CMK (cell line): ENCODE results near the gene AIP.
"Not testable (repeated sequence)": the region's sequence is repeated elsewhere in the genome, so short reads cannot be mapped to it uniquely, and the experiment has no call there.

Experiments used
- DNase-seq: peaks from one replicate; pipeline ENCODE4 v3.0.0-alpha.2; 2010; ENCODE audit warnings: low read depth

AIP gene

DNA sequence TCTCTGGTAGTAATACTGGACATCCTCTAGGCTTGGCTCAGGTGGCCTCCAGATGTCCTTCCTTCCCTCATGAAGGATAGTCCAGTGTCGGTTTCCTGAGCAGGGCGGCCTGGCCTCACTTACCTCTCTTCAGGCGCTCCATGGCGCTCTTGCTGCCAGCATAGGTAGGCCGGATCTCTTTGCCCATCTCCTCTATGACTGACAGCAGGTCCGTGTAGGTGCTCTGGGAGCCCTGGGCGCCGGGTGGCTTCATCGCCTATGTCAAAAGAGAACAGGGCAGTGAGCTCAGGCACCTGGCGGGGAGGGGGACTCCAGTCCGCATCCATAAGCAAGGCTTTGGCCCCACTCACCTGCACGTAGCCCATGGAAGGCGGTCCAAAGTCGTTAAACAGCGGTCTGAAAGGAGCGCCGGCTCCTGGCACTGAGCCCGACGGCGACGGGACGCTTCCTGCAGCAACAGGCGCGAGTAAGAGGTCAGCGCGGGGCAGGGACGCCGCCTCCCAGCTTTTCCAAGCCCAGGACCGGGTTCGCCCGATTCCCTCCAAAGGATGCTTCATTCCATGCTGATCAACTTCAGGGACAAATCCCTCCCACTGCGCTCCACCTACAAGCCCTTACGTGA, 24.5 kb downstream of the AIP start:
- no peak for DNase-seq

GRCh38 chr11:67507864-67508485, 25.1 kb downstream of the AIP start, which contains the start of gene CDK2AP2:
CDK2AP2 (minus strand) TSS chr11:67508162; CDS start chr11:67508082, 80 bp downstream.
- DNase-seq = peak; percentile 100

DNA sequence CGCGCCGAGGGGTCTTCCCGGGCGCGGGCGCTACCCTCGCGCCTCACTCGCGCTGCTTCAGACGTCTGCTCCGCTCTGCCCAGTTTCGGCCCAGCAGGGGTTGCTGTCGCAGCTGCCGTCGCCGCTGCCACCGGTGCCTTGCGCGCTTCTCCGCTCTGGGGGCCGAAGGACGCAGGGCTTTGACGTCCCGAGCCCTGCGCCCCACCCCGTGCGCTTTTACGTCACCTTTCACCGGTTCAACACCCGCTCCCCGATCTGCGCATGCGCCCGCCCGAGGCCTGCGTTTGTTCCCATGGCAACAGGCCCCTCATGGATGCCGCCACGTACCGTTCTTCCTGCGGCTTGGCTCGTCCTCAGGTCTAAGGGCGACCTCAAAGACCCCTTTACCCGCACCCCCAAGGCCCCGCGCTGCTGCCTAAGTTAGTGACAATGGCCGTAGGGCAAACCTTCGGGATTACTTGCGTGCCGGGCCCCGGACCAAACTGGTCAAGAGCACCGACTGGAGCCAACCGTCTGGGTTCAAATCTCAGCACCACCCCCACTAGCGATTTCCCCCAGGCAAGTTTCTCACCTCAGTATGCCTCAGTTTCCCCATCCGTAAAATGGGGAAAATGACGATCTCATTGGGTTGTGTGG, 25.8 kb downstream of the AIP start:
- peak; percentile 94 for DNase-seq

GRCh38 chr11:67510023-67510345, 27.2 kb downstream of the AIP start:
- DNase-seq = no peak

DNA sequence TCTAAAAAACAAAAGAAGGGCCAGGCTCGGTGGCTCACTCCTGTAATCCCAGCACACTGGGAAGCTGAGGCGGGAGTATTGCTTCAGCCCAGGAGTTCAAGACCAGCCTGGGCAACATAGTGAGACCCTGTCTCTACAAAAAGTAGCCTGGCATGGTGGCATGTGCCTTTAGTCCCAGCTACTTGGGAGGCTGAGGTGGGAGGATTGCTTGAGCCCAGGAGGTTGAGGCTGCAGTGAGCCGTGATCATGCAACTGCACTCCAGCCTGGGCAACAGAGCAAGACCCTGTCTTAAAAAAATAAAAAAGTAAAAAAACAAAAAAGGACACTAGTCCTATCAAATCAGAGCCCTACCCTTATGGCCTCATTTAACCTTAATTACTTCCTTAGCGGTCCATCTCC, 28.7 kb downstream of the AIP start:
- DNase-seq = not testable (repeated sequence)

GRCh38 chr11:67514116-67514515, 31.3 kb downstream of the AIP start:
- no peak for DNase-seq

DNA sequence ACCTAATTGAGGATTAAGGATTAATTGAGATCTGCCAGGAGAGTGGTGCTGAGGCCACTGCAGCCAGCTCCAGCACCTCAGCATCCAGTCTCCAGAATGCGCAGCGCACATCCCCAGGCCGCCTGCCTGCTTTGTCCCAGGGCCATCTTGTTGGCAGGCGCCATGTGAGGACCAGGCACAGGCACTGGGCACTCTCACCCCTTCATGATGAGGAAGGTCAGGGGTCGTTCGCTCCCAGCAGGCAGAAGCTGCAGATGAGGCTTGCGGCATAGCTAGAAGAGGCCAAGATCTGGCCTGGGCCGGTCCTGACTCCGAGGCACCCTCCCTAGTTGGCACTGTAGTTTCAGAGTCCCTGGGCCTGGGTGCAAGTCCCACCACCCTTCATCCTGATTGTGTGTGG, 34.0 kb downstream of the AIP start:
- no peak for DNase-seq

DNA sequence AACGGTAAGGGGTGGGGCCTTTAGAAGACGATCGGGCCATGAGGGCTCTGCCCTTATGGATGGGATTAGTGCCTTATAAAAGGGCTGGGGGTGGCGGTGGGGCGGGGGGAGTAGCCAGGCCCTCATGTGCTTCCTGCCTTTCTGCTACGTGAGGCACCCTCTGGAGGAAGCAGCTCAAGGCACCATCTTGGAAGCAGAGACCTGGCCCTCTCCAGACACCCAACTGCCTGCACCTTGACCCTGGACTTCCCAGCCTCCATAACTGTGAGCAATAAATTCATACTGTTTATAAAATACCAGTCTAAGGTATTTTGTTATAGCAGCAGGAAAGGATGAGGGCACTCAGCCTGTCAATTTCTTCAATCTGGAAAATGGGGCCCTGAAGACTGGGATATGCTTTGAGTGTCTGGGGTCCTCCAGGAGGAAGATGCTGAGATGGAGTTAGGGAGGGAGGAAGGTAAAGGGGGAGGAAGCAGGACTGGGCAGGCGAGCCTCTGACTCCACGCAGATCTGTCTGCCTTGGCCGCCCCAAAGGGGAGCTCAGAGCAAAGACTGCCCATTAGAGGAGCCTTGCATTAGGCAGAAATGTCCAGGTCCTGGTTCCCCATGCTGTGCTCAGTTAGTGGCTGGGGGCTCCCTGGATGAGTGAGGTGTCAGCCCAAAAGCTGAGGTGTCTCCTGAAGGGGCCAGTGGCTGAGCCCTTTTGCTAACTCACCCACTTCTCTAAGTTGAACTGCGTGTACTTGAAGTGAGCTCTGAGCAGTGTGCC, 35.1 kb downstream of the AIP start:
- no peak for DNase-seq

GRCh38 chr11:67519726-67520125, 36.9 kb downstream of the AIP start:
- no peak for DNase-seq

DNA sequence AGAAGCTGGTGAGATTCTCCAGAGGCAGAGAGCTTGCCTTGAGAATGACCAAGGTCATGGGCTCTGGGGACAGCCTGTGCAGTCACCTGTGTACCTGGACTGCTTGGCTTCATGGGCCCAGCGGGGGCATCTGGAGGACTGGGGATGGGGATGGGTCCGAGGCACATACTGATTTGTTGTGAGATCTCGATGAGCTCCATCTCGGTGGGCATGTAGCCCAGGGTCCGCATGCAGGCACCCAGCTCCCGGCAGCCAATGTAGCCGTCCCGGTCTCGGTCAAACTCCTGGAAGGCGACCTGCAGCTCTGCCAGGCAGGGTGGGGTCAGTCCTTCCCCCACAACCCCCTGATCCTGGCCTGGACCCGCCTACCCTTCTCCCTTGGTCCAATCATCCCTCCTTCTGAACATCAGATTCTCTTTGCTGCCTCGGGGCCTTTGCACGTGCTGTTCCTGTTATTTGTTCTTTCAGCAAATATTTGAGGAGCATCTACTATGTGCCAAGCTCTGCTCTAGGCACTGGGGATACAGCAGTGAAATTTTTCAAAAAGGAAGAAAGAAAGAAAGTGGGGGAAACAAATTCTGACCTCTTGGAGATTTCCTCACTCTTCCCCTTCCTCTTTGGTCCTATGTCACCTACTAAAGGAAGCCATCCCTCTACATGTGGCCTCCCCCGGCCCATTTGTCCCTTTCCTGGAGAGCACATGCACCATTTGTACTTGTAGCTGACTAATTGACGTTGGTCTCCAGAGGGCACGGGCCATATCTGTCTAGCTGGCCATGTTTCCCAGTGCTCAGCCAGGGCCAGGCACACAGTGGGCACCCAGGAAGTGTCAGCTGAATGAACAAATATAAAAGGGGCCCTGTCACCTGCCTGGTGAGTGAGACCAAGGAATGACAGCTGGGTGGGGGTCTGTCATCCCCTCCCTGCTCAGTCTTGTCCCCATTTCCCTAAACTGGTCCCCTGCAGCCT, 38.3 kb downstream of the AIP start:
- no peak for DNase-seq

- DNase-seq = no peak
Observed at GRCh38 chr11:67521924-67522323, 39.1 kb downstream of the AIP start.

DNA sequence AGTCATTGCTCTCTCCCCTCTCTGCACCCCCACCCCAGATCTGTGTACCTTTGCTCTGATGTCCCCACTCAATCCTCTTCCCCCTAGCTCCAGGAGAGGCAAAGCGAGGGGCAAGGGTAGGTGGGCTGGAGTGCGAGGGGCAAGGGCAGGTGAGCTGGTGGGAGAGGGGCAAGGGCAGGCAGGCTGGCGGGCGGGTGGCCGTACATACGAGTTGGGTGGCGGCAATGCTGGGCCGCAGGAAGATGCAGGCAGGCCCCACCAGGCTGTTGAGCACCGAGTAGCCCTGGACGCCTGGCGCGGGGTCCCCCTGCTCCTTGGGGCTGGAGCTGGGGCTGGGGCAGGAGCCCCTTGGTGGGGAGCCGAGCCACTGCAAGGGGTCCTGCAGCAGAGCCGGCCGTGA, 39.5 kb downstream of the AIP start:
- DNase-seq = no peak

- no peak for DNase-seq
Observed at GRCh38 chr11:67522844-67523555, 40.2 kb downstream of the AIP start, which contains the start of gene CABP2. CABP2 (minus strand) TSS chr11:67523446; CDS start chr11:67523326, 120 bp downstream.

- no peak for DNase-seq
Observed at GRCh38 chr11:67523556-67524479, 41.0 kb downstream of the AIP start.

- no peak for DNase-seq
Observed at GRCh38 chr11:67524480-67524808, 41.6 kb downstream of the AIP start.

DNA sequence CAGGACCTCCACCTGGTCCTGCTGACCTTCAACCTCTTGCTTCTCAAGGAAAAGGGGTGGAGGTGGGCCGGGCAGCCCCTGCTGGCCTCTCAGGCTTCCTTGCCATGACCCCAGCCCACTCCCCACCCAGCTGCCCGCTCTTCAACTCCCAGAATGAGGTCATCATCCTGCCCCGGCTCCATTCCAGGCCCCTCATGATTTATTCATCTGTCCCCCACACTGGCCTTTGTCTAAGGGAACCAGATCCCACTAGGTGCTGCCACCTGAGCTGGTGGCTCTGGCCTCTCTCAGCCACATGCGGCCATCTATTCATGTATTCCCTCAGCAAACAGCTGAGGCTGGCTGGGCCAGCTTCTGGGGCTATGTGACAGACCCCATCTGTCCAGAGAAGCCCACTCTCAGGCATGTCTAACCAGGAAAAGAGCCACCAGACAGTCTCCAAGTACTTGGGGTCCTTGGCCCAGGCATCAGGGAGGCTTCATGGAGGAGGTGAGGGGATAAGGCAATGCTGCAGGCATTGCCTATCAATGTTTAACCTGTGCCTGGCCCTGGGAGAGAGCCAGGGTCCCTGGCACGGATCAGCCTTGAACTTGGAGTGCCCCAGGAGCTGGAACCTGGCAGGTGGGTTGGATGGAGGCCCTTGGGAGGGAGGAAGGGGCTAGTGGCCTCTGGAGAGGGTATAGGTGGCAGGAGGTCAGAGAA, 42.6 kb downstream of the AIP start:
- no peak for DNase-seq

DNA sequence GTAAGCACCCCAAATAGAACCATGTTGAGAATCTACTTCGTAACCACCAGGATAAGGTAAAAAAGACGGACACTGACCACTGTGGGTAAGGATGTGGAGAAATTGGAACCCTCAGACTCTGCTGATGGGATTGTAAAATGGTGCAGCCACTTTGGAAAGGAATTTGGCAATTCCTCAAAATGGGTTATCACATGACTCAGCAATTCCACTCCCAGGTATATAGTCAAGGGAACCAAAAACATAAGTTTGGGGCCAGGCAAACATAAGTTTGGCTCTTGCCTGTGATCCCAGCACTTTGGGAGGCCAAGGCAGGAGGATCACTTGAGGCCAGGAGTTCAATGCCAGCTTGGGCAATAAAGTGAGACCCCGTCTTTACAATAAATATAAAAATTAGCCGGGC, 45.5 kb downstream of the AIP start:
- DNase-seq = no peak

GRCh38 chr11:67530282-67530592, 47.4 kb downstream of the AIP start:
- DNase-seq = no peak

DNA sequence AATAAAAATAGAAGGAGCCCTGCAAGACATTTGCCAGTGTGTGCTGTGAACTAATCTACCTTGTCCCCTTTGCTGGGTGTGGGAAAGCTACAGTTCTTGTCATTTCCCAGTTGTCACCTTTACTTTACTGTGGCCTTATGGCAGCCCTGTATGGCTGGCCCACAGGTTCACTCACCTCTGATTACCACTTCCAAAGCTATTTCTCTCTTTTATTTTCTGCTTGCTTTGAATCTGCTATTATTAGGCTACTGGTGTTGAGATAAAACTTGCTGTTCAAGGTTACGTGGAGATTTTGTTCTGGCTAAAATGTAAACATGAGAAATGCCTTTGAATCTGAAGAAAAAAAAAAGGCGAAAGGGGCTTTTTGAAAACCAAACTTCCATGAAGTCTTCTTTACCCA, 50.1 kb downstream of the AIP start:
- DNase-seq = no peak
